ENCODE data around the gene HSD17B8.

Gene HSD17B8

GRCh38 chr6:33160096-33160495, 44.4 kb upstream of the HSD17B8 start:
- Histone ChIP-seq H3K79me2 (ENCODE audit: insufficient read depth, low read length) (no peaks in the 10 kb centered on the region), H3K9ac (ENCODE audit: low read depth, low read length) (no peak overlapping the region), H4K20me1 (ENCODE audit: insufficient read depth, low read length) (no peaks in the 10 kb centered on the region), H3K4me1 (ENCODE audit: insufficient read depth, low read length) (peaks cover 11% of the 10 kb centered on the region), H3K4me3 (ENCODE audit: low read depth in 1 of 2, low read length in 2 of 2) (no peak overlapping the region), H3K9me3 (ENCODE audit: insufficient read depth, low read length, severe bottlenecking) (no peaks in the 10 kb centered on the region), H3K27ac (ENCODE audit: low read length) (no peak overlapping the region), H3K4me2 (ENCODE audit: insufficient read depth, low read length) (no peak overlapping the region), H2AFZ (ENCODE audit: low read depth, low read length) (no peak overlapping the region), H3K27me3 (ENCODE audit: insufficient read depth, low read length, poor library complexity) (peaks cover 16% of the 10 kb centered on the region), H3K36me3 (ENCODE audit: insufficient read depth, low read length) (no peaks in the 10 kb centered on the region)
- ATAC-seq (ENCODE audit: insufficient read depth, low read depth), result no peak
- DNase-seq, result no peak
- no peak for TF ChIP-seq CTCF (IDR thresholded peaks at IDR 0.05; ENCODE audit: borderline replicate concordance, extremely low read depth, low read length, poor library complexity, severe bottlenecking)
- no peak for TF ChIP-seq EZH2 (IDR thresholded peaks at IDR 0.05; ENCODE audit: borderline replicate concordance, low read depth, low read length, severe bottlenecking)

DNA sequence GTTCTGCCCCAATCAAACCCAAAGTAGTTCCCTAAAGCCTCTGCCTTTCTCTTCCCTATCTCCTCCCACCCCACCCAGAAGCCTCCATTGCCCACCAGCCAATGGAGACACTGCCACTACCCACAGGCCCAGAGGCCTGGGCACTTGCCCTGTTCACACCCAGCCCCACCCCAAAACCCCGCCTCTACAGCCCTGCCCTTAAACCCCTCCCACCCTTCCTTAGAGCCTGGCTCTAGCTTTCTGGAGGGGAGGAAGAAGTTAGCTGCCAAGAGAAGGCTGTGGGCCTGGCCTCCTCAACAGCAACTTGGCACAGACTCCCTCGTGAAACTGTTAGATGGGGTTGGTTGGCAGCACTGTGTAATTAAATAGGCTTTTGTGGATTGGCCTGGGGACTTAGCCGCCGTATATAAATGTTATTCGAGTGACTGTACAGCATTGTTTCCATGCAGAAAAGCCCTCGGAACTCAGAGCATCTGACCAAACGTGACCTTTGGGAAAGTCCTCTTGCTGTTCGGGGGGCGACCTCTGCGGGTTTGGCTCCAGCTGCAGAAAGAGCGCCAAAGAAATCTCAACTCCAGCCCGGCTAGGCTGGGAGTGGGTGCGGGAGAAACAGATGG, 43.6 kb upstream of the HSD17B8 start:
- TF ChIP-seq CTCF (IDR thresholded peaks at IDR 0.05; ENCODE audit: borderline replicate concordance, extremely low read depth, low read length, poor library complexity, severe bottlenecking), result no peak
- peaks cover 16% of the 10 kb centered on the region for H3K27me3 ChIP-seq (ENCODE audit: insufficient read depth, low read length, poor library complexity)
- H3K27ac ChIP-seq (ENCODE audit: low read length), result no peak overlapping the region
- H4K20me1 ChIP-seq (ENCODE audit: insufficient read depth, low read length), result no peaks in the 10 kb centered on the region
- H3K4me2 ChIP-seq (ENCODE audit: insufficient read depth, low read length), result no peak overlapping the region
- DNase-seq (no peak), ATAC-seq (ENCODE audit: insufficient read depth, low read depth) (no peak)
- no peaks in the 10 kb centered on the region for H3K9me3 ChIP-seq (ENCODE audit: insufficient read depth, low read length, severe bottlenecking)
- H3K4me3 ChIP-seq (ENCODE audit: low read depth in 1 of 2, low read length in 2 of 2), result no peak overlapping the region
- H3K79me2 ChIP-seq (ENCODE audit: insufficient read depth, low read length), result no peaks in the 10 kb centered on the region
- H3K36me3 ChIP-seq (ENCODE audit: insufficient read depth, low read length), result no peaks in the 10 kb centered on the region
- peak overlapping the region; percentile 65; the same call in 1 of the 2 replicates for H2AFZ ChIP-seq (ENCODE audit: low read depth, low read length)
- H3K9ac ChIP-seq (ENCODE audit: low read depth, low read length), result no peak overlapping the region
- peaks cover 11% of the 10 kb centered on the region for H3K4me1 ChIP-seq (ENCODE audit: insufficient read depth, low read length)

DNA sequence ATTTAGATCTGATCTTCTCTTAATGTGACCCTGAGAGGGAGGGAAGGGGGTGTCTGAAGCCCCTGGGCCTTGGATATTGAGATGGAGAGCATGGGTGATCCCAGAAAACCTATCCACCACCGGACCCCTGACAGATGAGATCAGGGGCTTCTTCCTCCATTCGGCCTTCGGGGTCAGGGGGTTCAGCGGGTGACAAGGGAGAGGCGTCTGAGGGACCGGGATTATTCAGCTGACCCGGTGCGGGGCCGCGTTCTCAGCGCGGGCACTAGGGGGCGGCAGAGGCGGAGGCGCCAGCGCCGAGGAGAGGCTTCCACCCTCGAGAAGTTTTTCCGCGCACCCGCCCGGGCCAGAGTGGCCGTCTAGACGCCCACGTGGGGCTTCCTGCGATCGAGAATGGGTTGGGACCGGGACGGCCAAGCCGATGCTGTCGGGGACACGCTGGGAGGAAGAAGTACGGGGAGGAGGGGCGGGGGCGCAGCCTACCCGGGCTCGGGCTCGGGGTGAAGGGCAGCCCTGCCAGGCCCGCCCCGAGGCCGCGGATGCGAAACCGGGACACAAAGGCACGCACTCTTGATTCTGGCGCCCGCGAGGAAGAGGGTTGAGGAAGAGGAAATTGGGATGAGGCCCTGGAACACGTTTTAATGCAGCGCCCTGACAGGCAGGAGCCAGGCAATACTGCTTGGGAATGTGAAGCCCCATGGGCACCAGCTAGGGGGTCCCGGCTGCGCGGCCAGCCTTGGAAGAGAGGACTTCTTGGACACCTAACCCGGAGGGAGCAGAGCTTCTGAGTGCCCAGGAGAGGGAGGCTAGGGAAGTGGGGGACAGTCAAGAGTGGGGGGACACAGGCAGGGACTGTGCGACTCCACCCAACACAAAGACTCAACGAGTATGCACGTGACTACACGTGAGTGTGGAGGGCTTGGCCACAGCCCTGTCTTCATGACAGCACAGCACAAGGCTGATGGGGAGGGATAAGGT, 42.8 kb upstream of the HSD17B8 start:
- Histone ChIP-seq H3K9me3 (ENCODE audit: insufficient read depth, low read length, severe bottlenecking) (no peaks in the 10 kb centered on the region), H3K4me1 (ENCODE audit: insufficient read depth, low read length) (peaks cover 11% of the 10 kb centered on the region), H3K4me2 (ENCODE audit: insufficient read depth, low read length) (peak overlapping the region; percentile 56), H3K27me3 (ENCODE audit: insufficient read depth, low read length, poor library complexity) (peaks cover 15% of the 10 kb centered on the region), H3K36me3 (ENCODE audit: insufficient read depth, low read length) (no peaks in the 10 kb centered on the region), H3K79me2 (ENCODE audit: insufficient read depth, low read length) (no peaks in the 10 kb centered on the region), H3K9ac (ENCODE audit: low read depth, low read length) (peak overlapping the region; percentile 25), H2AFZ (ENCODE audit: low read depth, low read length) (peak overlapping the region; percentile 65), H3K4me3 (ENCODE audit: low read depth in 1 of 2, low read length in 2 of 2) (peak overlapping the region in 1 of 2 experiments; percentile 33; a peak in 1 of 4 replicates), H3K27ac (ENCODE audit: low read length) (no peak overlapping the region), H4K20me1 (ENCODE audit: insufficient read depth, low read length) (no peaks in the 10 kb centered on the region)
- DNase-seq (peak; percentile 71), ATAC-seq (ENCODE audit: insufficient read depth, low read depth) (peak; percentile 93)
- TF ChIP-seq EZH2 (IDR thresholded peaks at IDR 0.05; ENCODE audit: borderline replicate concordance, low read depth, low read length, severe bottlenecking), result no peak
- peak; percentile 89 for TF ChIP-seq CTCF (IDR thresholded peaks at IDR 0.05; ENCODE audit: borderline replicate concordance, extremely low read depth, low read length, poor library complexity, severe bottlenecking)

All from DND-41 (cell line).